ENCODE measurements around the gene KCNT1.

KCNT1 gene

GRCh38 chr9:135828656-135829055 is 126.7 kb downstream of the KCNT1 start:
- Histone ChIP-seq H3K9ac (ENCODE audit: low read depth, low read length) (no peak overlapping the region), H3K27me3 (ENCODE audit: control insufficient read depth, insufficient read depth, low read length) (no peaks in the 10 kb centered on the region), H3K9me3 (ENCODE audit: control insufficient read depth, insufficient read depth, low read length) (no peaks in the 10 kb centered on the region), H3K36me3 (ENCODE audit: control insufficient read depth, insufficient read depth, low read length) (peaks cover 10% of the 10 kb centered on the region), H3K4me3 (ENCODE audit: low read depth, low read length) (no peak overlapping the region), H3K4me1 (ENCODE audit: control insufficient read depth, insufficient read depth, low read length) (no peaks in the 10 kb centered on the region)

DNA sequence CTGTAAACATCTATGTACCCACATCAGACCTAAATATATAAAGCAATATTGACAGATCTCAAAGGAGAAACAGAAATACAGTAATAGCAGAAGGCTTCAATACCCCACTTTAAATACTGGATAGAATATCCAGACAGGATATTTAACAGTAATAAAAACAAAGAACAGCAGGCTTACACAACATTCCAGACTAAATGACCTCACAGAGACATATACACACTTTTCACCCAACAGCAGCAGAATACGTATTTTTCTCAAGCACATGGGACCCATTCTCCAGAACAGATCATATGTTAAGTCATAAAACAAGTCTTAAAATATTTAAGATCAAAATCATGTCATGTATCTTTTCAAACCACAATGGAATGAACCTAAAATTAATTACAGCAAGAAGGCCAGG is 128.5 kb downstream of the KCNT1 start:
- Histone ChIP-seq H3K4me1 (ENCODE audit: control insufficient read depth, insufficient read depth, low read length) (no peaks in the 10 kb centered on the region), H3K9me3 (ENCODE audit: control insufficient read depth, insufficient read depth, low read length) (no peaks in the 10 kb centered on the region), H3K4me3 (ENCODE audit: low read depth, low read length) (no peak overlapping the region), H3K27me3 (ENCODE audit: control insufficient read depth, insufficient read depth, low read length) (no peaks in the 10 kb centered on the region), H3K9ac (ENCODE audit: low read depth, low read length) (no peak overlapping the region), H3K36me3 (ENCODE audit: control insufficient read depth, insufficient read depth, low read length) (peaks cover 7% of the 10 kb centered on the region)

DNA sequence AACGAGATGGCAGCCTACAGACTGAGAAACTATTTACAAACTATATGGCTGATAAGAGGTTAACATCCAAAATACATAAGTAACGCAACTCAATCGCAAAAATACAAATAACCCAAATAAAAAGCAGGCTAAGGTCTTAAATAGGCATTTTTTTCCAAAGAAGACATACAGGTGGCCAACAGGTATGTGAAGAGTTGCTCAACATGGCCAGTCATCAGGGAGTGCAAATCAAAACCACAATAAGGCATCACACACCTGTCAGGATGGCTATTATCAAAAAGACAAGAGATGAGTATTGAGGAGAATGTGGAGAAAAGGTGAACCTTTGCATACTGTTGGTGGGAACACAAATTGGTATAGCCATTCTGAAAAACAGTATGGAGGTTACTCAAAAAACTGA is 131.9 kb downstream of the KCNT1 start:
- Histone ChIP-seq H3K4me3 (ENCODE audit: low read depth, low read length) (no peak overlapping the region), H3K4me1 (ENCODE audit: control insufficient read depth, insufficient read depth, low read length) (no peaks in the 10 kb centered on the region), H3K9ac (ENCODE audit: low read depth, low read length) (no peak overlapping the region), H3K9me3 (ENCODE audit: control insufficient read depth, insufficient read depth, low read length) (no peaks in the 10 kb centered on the region), H3K36me3 (ENCODE audit: control insufficient read depth, insufficient read depth, low read length) (peaks cover 4% of the 10 kb centered on the region), H3K27me3 (ENCODE audit: control insufficient read depth, insufficient read depth, low read length) (no peaks in the 10 kb centered on the region)

DNA sequence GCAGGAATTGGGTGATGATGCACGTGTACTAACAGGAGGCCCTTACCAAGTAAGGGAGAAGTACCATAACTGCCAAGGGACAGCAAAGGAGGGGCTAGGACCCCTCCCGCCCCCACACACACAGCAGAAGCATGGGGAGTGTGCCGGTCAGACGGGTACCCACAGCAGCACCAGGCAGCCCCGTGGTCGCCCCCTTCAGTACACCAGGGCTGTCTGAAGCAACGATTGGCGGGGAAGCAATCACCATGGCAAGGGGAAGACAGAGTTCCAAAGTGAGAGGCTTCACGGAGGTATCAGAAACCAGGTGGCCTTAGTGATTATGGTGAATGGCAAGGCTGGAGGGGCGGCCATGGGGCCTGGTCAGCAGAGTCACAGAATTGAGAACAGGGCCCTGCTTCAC is 133.1 kb downstream of the KCNT1 start:
- Histone ChIP-seq H3K36me3 (ENCODE audit: control insufficient read depth, insufficient read depth, low read length) (peaks cover 4% of the 10 kb centered on the region), H3K9ac (ENCODE audit: low read depth, low read length) (no peak overlapping the region), H3K9me3 (ENCODE audit: control insufficient read depth, insufficient read depth, low read length) (no peaks in the 10 kb centered on the region), H3K4me1 (ENCODE audit: control insufficient read depth, insufficient read depth, low read length) (no peaks in the 10 kb centered on the region), H3K4me3 (ENCODE audit: low read depth, low read length) (no peak overlapping the region), H3K27me3 (ENCODE audit: control insufficient read depth, insufficient read depth, low read length) (no peaks in the 10 kb centered on the region)

GRCh38 chr9:135839516-135839915 is 137.5 kb downstream of the KCNT1 start:
- no peak overlapping the region for H3K4me3 ChIP-seq (ENCODE audit: low read depth, low read length)
- H3K4me1 ChIP-seq (ENCODE audit: control insufficient read depth, insufficient read depth, low read length), result peaks cover 11% of the 10 kb centered on the region
- H3K9me3 ChIP-seq (ENCODE audit: control insufficient read depth, insufficient read depth, low read length), result no peaks in the 10 kb centered on the region
- no peak overlapping the region for H3K9ac ChIP-seq (ENCODE audit: low read depth, low read length)
- H3K27me3 ChIP-seq (ENCODE audit: control insufficient read depth, insufficient read depth, low read length), result no peaks in the 10 kb centered on the region
- peaks cover 10% of the 10 kb centered on the region for H3K36me3 ChIP-seq (ENCODE audit: control insufficient read depth, insufficient read depth, low read length)

GRCh38 chr9:135840107-135840506 is 138.1 kb downstream of the KCNT1 start:
- no peaks in the 10 kb centered on the region for H3K9me3 ChIP-seq (ENCODE audit: control insufficient read depth, insufficient read depth, low read length)
- no peak overlapping the region for H3K4me3 ChIP-seq (ENCODE audit: low read depth, low read length)
- no peak overlapping the region for H3K9ac ChIP-seq (ENCODE audit: low read depth, low read length)
- H3K27me3 ChIP-seq (ENCODE audit: control insufficient read depth, insufficient read depth, low read length), result no peaks in the 10 kb centered on the region
- peaks cover 11% of the 10 kb centered on the region for H3K4me1 ChIP-seq (ENCODE audit: control insufficient read depth, insufficient read depth, low read length)
- peaks cover 6% of the 10 kb centered on the region for H3K36me3 ChIP-seq (ENCODE audit: control insufficient read depth, insufficient read depth, low read length)

GRCh38 chr9:135840539-135840938 is 138.6 kb downstream of the KCNT1 start:
- H3K9me3 ChIP-seq (ENCODE audit: control insufficient read depth, insufficient read depth, low read length), result no peaks in the 10 kb centered on the region
- H3K36me3 ChIP-seq (ENCODE audit: control insufficient read depth, insufficient read depth, low read length), result peaks cover 5% of the 10 kb centered on the region
- H3K27me3 ChIP-seq (ENCODE audit: control insufficient read depth, insufficient read depth, low read length), result no peaks in the 10 kb centered on the region
- peaks cover 11% of the 10 kb centered on the region for H3K4me1 ChIP-seq (ENCODE audit: control insufficient read depth, insufficient read depth, low read length)
- no peak overlapping the region for H3K9ac ChIP-seq (ENCODE audit: low read depth, low read length)
- no peak overlapping the region for H3K4me3 ChIP-seq (ENCODE audit: low read depth, low read length)
